ENCODE data around the gene AGPAT1. TPM values are rescaled to one million over a fixed set of nuclear protein-coding genes. Genes with fewer than 3 reads are reported as not detected.
"Not testable (repeated sequence)": the region's sequence is repeated elsewhere in the genome, so short reads cannot be mapped to it uniquely, and the experiment has no call there.

AGPAT1 gene
- total RNA-seq, 2 donors from 2014 or later = 44.1 to 54.5 TPM

DNA sequence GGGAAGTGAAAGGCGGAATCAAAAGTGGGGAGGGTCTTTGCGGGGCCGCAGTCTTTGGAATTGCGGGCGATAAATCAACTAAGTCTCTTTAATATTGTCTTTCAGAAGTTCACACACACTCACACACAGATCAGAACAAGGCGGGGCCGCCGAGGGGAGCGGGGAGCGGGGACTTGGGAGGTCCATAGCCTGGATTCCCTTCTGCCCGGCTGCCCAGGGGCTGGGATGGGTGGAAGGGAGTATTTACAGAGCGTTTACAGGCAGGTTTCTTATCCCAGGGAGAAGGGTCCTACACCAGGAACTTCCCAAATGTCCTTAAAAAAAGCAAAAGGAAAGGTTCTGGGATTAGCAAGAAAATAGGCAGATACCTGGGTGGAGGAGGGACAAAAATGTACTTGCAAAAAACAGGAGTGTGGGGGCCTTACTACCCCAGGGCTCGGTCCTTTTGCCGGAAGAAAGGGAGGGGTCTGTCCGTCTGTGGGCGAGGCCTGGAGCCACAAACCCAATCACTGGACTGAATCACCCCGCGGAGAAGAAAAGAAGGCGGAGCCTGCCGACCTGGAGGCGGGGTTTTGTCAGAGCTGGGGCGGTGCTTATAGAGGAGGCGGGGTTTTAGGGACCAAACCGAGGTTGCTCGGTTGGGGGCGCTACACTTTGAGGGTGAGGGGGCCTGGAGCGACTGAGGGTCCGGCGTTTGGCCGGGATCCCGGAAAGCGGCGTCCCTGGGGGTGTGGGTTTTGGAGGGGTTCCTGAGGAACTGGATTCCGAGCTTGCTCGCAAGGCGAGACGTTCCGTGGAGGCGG lies 27.4 kb downstream of the AGPAT1 start:
- H3K9ac ChIP-seq (ENCODE audit: low read depth in 2 of 2, low read length in 2 of 2) = no peak overlapping the region
- no peaks in the 10 kb centered on the region for H3K27me3 ChIP-seq
- no peak overlapping the region for H3K27ac ChIP-seq
- intact Hi-C loops (cut with DNase I) = no loop called here
- H3K36me3 ChIP-seq = no peaks in the 10 kb centered on the region
- no peaks in the 10 kb centered on the region for H3K9me3 ChIP-seq
- DNase-seq = peak; percentile 87
- TF ChIP-seq, protein P1, sequence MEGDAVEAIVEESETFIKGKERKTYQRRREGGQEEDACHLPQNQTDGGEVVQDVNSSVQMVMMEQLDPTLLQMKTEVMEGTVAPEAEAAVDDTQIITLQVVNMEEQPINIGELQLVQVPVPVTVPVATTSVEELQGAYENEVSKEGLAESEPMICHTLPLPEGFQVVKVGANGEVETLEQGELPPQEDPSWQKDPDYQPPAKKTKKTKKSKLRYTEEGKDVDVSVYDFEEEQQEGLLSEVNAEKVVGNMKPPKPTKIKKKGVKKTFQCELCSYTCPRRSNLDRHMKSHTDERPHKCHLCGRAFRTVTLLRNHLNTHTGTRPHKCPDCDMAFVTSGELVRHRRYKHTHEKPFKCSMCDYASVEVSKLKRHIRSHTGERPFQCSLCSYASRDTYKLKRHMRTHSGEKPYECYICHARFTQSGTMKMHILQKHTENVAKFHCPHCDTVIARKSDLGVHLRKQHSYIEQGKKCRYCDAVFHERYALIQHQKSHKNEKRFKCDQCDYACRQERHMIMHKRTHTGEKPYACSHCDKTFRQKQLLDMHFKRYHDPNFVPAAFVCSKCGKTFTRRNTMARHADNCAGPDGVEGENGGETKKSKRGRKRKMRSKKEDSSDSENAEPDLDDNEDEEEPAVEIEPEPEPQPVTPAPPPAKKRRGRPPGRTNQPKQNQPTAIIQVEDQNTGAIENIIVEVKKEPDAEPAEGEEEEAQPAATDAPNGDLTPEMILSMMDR (IDR thresholded peaks at IDR 0.05) = no peak
- no peaks in the 10 kb centered on the region for H3K4me1 ChIP-seq
- peak overlapping the region; percentile 17 for H3K4me3 ChIP-seq

DNA sequence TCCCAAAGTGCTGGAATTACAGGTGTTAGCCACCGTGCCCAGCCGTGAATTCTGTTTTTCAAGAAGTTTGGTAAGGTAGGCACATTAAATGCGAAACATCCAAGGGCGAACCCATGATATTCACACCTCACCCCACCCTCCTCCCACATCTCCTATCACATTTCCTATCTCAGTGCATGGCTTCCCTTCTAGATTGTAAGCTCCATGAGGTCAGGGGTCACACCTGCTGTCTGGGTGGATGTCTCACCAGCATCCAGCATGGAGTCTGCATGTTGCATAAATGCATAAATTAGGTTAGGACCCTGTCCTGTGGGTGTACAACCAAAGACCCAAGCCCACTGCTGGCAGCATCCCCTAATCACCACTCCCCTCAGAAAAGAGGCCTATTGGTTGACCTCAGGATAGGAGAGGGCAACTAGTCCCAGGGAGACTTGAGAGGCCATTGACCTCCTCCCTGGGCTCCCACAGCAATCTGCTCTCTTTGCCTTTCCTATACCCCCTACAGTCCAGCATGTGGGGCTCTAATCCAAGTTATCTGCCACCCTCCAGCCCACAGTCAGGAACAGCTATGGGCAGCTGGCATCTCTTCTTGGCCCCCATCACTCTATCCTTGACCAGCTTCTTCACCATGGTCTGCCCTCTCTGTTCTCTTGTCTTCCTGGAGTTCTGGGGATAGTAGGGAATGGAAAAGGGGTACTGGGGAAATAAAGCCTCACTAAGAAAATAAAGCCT lies 28.3 kb downstream of the AGPAT1 start:
- no peak for DNase-seq
- no peak overlapping the region for H3K4me3 ChIP-seq

DNA sequence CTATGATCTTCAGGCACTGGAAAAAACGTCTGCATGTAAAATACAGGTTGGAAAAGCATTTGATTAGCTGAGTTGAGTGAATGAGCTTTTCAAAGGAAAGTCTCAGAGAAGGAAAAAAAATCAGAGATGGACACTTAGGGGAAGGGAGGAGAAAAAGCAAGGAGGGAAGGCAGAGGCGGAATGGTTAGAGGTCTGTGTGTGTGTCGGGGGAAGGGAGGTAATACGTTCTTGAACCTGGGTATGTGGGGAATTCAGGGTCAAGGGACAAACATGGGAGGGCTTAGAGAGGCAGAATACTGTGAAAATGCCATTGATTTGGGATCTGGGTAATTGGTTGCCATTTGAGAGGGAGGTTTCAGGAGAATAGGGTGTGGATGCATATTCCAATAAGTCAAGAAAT lies 29.2 kb downstream of the AGPAT1 start:
- no peak for DNase-seq
- intact Hi-C loops (cut with DNase I) = no loop called here
- Histone ChIP-seq H3K27ac (no peak overlapping the region), H3K9me3 (no peaks in the 10 kb centered on the region), H3K27me3 (no peaks in the 10 kb centered on the region), H3K4me3 (no peak overlapping the region), H3K36me3 (no peaks in the 10 kb centered on the region), H3K9ac (ENCODE audit: low read depth in 2 of 2, low read length in 2 of 2) (no peak overlapping the region), H3K4me1 (no peaks in the 10 kb centered on the region)
- TF ChIP-seq, protein P1 (IDR thresholded peaks at IDR 0.05) = no peak

More for the DNA sequence above, 28.3 kb downstream of the AGPAT1 start:
- H3K4me1 ChIP-seq = no peaks in the 10 kb centered on the region
- TF ChIP-seq, protein P1 (IDR thresholded peaks at IDR 0.05) = no peak
- H3K9ac ChIP-seq (ENCODE audit: low read depth in 2 of 2, low read length in 2 of 2) = no peak overlapping the region
- no peaks in the 10 kb centered on the region for H3K36me3 ChIP-seq
- no peaks in the 10 kb centered on the region for H3K27me3 ChIP-seq
- no peak overlapping the region for H3K27ac ChIP-seq
- intact Hi-C loops (cut with DNase I) = no loop called here
- no peaks in the 10 kb centered on the region for H3K9me3 ChIP-seq

DNA sequence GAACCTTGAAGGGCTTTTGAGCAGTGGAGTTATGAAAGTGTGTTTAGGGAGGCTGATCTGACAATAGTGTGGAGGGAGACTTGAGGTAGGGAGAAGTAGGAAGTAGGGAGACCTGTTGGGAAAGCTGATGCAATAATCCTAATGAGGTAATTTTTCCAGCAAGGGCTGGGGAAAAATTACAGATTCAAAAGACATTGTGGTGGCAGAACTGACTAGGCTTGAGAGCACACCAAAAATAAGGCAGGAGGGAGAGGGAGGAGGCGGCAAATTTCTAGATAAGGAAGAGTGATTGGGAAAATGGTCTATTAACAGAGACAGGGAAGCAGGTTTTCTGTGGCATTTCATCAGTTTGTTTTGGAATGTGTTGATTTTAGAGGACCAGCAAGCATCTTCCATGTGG lies 29.6 kb downstream of the AGPAT1 start:
- no peak for DNase-seq
- intact Hi-C loops (cut with DNase I) = no loop called here
- no peak overlapping the region for H3K27ac ChIP-seq
- H3K4me3 ChIP-seq = no peak overlapping the region
- H3K4me1 ChIP-seq = no peaks in the 10 kb centered on the region
- H3K9ac ChIP-seq (ENCODE audit: low read depth in 2 of 2, low read length in 2 of 2) = no peak overlapping the region
- no peaks in the 10 kb centered on the region for H3K27me3 ChIP-seq
- no peaks in the 10 kb centered on the region for H3K9me3 ChIP-seq
- no peaks in the 10 kb centered on the region for H3K36me3 ChIP-seq
- TF ChIP-seq, protein P1 (IDR thresholded peaks at IDR 0.05) = no peak

DNA sequence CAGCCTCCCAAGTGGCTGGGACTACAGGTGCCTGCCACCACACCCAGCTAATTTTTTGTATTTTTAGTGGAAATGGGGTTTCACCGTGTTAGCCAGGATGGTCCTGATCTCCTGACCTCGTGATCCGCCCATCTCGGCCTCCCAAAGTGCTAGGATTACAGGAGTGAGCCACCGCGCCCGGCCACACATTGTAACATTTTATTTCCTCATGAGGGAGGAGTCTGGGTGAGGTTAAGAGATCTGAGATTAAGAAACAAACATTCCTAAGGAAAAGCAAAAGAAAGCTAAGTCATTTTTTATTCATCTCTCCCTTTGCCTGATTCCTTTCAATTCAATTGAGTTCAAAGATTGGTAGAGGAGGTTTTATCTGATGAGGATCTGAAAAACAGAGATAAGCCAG lies 31.6 kb downstream of the AGPAT1 start:
- H3K27me3 ChIP-seq; intact Hi-C loops (cut with DNase I); H3K9me3 ChIP-seq; H3K4me3 ChIP-seq; H3K9ac ChIP-seq (ENCODE audit: low read depth in 2 of 2, low read length in 2 of 2); H3K36me3 ChIP-seq; H3K27ac ChIP-seq; H3K4me1 ChIP-seq: not testable (repeated sequence)
- peak; percentile 51 for DNase-seq
